Stimulated activated CD8-positive, alpha-beta memory T cell treated with anti-CD3 and anti-CD28 coated beads, Interleukin-7, amount 100 ng/mL, for 24 hours (primary cell): Measurements from ENCODE around the gene CPNE5.

Source experiments
- DNase-seq: peaks from one replicate; pipeline ENCODE4 v3.0.0-alpha.2; 2020; ENCODE audit warnings: low read depth

The CPNE5 gene

GRCh38 chr6:36743538-36744303 lies 95.5 kb downstream of the CPNE5 start:
- no peak for DNase-seq

GRCh38 chr6:36743032-36743431 lies 96.2 kb downstream of the CPNE5 start:
- DNase-seq: no peak

DNA sequence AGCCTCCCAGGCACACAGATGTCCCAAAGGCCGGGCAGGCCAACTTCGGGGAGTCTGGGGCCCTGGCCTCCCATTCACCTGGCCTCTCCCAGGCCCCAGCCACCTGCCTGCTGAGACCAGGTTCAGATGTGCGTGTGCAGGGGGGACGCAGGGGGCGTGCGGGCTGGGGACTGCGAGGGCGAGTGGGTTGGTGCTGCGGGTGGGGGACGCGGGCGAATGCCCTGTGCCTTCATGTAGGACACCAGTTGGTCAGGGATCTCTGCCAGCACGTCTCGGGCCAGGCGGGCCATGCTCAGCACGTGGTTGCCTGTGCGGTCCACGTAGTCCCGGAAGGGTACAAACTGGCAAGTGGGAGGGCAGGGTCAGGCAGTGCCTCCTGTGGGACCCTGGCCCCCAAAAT lies 97.1 kb downstream of the CPNE5 start:
- DNase-seq: no peak

DNA sequence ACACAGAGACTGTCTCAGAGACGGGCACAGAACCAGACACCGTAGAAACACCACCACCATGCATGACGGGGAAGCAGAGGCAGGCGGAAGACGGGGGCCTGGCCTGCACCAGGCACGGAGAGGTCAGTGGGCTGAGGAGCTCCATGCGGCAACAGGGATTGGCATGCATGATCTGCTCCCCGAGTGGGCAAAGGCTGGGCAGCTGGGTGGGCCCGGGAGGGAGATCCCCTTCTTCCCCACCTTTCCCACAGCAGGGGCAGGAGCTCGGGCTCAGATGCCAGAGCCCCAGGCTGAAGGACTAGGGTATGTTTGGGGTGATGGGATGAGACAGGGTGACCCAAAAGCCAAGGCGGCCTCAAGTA lies 98.4 kb downstream of the CPNE5 start:
- DNase-seq: no peak

DNA sequence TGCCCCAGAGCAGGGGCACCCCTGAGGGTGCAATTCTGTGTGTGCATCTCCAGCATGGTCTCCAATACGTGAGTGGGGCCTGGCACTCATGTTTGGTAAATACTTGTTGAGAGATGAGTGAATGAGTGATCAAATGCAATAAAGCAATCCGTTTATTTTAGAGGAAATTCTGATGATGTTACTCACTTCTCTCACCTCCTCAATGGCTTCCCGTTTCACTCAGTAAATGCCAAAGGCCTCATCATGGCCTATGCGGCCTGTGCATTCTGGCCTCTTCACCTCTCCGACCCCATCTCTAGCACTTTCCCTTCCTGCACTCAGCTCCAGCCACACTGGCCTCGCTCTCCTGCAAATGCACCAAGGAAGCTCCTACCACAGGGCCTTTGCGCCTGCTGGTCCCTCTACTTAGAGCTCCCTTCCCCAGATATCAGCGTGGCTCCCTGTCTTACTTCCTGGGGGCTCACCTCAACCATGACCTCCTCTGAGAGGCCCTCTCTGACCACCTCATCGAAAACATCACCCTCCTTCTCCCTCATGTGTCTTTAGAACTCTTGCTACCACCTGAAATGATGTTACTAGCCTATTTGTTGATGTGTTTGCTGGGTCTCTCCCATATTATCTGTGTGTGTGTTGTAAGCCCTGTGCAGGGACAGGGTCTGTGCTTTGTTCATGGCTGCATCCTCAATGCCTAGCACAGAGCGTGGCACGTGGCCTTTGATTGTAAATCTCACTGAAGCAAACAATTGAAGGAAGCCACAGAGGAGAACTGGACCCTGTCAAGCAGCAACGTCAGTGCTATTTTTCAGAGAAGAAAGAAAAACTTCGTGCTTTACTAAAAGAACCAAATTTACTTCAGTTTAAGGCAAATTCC lies 99.1 kb downstream of the CPNE5 start:
- no peak for DNase-seq

DNA sequence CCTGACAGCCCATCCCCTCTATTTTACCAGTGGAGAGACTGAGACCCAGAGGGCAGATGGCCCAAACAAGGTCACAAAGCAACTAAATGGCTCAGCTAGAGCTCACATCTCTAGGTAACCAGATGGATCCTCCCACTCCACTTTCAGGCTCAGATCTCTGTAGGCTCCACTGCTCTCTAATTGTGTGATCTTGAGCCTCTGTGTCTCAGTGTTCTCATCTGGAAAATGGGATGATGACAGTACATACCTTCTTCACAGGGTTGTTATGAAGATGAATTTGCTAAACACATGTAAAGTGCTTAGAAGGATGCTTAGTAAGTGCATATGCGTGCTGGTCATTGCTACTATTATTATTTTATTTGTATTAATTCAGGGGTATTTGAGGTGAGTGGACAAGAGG lies 101.1 kb downstream of the CPNE5 start:
- no peak for DNase-seq

DNA sequence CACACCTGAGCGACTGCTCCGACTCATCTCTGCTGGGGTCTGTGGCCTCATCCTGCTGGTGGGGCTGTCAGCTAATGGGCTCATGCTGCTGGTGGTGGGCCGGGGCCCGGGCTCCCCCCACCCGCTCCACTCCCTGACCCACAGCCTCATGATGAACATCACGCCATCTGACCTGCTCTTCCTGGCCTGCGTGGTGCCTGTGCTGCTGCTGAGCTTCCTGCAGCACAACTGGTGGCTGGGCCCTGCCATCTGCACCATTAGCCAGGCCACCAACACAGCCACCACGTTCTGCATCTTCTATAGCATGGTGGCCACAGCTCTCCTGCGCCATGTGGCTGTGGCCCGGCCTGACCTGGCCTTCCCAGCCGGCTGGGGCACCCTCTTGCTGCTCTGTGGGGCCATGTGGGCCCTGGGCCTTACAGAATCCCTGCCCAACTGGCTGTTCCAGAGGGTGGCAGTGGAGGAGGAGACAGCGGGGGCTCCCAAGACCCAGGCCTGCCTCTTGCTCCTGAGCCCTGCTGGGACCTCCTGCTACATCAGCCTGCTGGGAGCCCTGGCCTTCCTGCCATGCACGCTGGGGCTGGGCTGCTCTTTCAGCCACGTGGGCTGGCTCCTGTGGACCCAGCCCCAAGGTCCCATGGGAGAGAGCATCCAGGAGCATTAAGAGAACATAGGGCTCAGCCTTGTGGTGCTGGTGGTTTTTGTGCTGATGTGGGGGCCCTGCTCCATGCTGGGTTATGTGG lies 102.0 kb downstream of the CPNE5 start:
- DNase-seq: no peak

- DNase-seq: no peak
Observed at GRCh38 chr6:36735110-36736071, 103.9 kb downstream of the CPNE5 start.

DNA sequence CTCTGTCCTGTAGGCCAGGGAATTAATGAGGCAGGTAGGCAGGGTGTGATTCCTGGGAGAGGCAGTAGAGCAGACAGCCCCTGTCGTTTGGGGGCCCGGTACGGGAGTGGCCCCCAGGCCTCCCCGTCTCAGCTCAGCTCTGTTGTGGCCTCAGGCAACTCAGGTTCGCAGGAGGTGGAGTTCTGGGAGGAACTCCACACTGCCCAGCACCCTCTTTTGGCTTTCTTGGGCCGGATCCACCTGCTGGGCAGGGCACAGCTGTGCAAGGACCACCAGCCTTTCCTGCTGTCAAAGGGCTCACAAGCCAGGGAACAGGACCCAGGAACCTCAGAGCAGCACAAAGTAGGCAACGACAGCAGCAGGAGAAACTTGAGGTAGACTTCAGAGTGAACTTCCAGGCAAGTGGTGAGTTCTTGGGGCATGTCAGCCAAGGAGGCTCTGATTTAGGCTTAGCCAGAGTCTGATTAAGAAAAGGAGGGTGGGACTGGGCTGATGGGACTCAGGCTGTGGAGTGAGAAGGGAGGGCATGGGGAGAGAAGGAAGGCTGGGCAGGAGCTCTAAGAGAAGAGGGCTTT lies 104.7 kb downstream of the CPNE5 start:
- DNase-seq: no peak

- DNase-seq: no peak
Observed at GRCh38 chr6:36733300-36733699, 105.9 kb downstream of the CPNE5 start.

DNA sequence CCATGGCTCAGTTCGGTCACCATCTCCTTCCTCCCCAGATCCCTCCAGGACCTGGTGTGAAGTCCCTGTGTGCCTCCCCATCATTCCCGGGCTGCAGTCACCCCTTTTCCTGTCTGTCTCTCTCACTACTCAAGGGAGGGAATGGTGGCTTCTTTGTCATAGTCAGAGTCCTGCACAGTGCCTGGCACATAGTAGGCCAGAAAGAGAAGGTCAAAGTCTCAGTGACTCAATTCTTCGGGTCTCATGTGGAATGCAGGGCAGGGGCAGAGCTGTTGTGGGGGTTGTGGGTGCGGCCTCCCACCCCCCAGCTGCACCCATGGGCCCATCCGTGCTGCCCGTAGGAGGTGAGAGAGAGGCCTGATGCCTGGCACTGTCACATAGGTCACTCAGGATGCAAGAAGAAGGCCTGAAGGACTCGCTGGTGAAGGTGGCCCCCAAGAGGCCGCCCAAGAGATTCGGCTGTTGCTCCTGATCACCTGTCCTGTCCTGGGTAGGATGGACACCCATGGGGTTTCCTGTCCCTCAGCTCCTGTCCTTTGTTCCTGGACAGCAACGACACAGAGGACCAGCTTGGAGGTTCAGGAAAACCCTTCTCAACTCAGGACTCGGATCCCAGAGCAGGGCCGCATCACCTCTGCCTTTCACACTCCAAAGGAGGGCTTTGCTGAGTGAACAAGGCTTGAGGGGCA lies 107.5 kb downstream of the CPNE5 start:
- no peak for DNase-seq

GRCh38 chr6:36730424-36731380 lies 108.5 kb downstream of the CPNE5 start:
- no peak for DNase-seq

- no peak for DNase-seq
Observed at GRCh38 chr6:36729161-36729524, 110.1 kb downstream of the CPNE5 start.

- no peak for DNase-seq
Observed at GRCh38 chr6:36728289-36729160, 110.7 kb downstream of the CPNE5 start.

DNA sequence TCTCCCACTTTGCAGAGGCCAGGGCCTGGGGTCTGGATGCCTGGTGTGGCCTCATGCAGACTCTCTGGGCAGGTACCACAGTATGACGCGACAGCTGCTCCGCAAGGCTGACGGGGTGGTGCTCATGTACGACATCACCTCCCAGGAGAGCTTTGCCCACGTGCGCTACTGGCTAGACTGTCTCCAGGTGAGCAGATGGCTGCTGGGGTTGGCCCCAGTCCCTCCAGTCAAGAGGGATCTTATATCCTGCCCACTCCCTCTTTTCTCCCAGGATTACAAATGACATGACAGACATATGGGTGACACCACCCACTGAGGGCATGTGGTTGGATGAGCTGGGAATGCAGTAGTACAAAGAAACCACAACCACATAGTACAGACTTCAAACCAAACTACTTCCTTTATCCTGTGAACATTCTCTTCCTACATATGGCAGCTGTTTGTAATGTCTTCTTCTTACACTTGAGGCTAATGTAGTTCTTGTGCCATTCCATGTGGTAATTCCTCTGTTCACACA lies 111.7 kb downstream of the CPNE5 start:
- no peak for DNase-seq

GRCh38 chr6:36725581-36725980 lies 113.7 kb downstream of the CPNE5 start:
- no peak for DNase-seq

DNA sequence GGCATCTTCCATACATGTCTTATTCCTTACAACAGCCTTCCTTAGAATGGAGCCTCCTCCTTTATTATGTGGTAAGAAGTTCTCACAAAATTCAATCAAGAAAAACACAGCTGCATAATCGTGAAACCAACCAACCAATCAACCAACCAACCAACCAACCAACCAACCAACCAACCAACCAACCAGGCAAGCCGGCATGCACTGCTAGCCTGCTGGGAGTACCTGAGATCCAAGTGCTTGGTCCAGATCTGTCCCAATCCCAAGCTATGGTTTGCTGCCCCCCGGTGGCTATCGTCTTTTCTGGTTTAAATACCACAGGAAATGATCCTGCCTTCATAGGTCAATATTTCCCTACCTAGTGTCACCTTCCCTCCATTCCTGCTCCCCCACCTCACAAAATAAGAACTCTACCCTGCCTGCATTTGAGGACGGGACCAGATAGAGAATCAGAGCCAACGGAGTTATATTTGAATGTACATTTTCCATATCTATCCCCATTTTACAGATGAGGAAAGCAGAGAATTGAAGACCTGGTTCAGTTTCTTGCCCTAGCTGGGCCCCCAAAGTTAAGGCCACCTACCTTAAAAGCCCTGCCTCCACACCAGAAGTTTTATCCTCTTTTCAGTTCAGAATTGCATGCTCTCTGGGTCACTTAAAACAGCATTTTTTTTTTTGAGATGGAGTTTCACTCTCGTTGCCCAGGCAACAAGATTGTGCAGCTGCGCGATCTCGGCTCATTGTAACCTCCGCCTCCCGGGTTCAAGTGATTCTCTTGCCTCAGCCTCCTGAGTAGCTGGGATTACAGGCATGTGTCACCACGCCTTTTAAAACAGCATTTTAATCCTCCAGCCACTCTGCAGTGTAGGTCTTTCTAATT lies 114.5 kb downstream of the CPNE5 start:
- peak; percentile 45 for DNase-seq
